ENCODE measurements around the gene MSI1. TPM values are rescaled to one million over a fixed set of nuclear protein-coding genes. Genes with fewer than 3 reads are reported as not detected.

The MSI1 gene
- total and polyA plus RNA-seq, 2 of the 13 experiments (the other 11 are each of a cell fraction or from before 2014, with no cell fraction given): 0.09 to 0.46 TPM

DNA sequence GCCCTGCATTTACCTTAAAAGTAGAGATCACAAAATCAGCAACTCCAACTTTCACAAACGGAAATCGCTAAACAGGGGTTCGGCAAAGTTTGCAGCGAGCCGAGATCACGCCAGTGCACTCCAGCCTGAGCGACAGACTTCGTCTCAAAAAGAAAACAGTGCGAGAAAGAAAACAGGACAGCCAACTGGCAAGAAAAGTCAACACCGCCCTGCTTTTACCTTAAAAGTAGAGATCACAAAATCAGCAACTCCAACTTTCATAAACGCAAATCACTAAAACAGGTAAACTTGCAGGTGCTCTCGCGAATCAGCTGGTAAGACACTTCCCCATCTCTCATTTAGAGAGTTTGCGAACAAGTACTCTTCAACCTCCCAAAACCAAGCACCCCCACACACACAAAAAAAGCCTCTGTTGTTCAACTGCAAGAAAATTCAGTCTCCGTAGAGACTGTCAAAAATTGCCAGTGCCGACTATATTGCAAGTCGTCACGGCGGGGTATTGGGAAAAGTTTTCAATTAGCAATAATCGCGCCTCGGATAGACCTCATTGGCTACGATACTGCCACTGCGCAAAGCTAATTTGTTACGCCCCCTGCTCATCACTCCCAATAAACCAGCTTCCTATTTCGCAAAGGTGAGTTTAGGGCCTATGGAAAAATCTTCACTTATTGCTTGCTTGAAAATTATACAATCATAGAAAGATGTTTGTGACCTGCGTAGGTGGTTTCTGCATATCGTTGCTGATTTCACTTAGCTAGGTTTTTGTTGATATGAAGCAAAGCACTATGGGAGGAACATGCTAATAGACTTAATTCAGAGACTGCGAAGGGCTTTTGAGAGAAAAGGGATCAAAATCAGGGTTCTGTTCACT is 76.1 kb downstream of the MSI1 start, which contains the start of gene RNU4-1 (continued):
- TF ChIP-seq, protein P1, sequence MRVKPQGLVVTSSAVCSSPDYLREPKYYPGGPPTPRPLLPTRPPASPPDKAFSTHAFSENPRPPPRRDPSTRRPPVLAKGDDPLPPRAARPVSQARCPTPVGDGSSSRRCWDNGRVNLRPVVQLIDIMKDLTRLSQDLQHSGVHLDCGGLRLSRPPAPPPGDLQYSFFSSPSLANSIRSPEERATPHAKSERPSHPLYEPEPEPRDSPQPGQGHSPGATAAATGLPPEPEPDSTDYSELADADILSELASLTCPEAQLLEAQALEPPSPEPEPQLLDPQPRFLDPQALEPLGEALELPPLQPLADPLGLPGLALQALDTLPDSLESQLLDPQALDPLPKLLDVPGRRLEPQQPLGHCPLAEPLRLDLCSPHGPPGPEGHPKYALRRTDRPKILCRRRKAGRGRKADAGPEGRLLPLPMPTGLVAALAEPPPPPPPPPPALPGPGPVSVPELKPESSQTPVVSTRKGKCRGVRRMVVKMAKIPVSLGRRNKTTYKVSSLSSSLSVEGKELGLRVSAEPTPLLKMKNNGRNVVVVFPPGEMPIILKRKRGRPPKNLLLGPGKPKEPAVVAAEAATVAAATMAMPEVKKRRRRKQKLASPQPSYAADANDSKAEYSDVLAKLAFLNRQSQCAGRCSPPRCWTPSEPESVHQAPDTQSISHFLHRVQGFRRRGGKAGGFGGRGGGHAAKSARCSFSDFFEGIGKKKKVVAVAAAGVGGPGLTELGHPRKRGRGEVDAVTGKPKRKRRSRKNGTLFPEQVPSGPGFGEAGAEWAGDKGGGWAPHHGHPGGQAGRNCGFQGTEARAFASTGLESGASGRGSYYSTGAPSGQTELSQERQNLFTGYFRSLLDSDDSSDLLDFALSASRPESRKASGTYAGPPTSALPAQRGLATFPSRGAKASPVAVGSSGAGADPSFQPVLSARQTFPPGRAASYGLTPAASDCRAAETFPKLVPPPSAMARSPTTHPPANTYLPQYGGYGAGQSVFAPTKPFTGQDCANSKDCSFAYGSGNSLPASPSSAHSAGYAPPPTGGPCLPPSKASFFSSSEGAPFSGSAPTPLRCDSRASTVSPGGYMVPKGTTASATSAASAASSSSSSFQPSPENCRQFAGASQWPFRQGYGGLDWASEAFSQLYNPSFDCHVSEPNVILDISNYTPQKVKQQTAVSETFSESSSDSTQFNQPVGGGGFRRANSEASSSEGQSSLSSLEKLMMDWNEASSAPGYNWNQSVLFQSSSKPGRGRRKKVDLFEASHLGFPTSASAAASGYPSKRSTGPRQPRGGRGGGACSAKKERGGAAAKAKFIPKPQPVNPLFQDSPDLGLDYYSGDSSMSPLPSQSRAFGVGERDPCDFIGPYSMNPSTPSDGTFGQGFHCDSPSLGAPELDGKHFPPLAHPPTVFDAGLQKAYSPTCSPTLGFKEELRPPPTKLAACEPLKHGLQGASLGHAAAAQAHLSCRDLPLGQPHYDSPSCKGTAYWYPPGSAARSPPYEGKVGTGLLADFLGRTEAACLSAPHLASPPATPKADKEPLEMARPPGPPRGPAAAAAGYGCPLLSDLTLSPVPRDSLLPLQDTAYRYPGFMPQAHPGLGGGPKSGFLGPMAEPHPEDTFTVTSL (CRISPR knock-in tag; IDR thresholded peaks at IDR 0.05; ENCODE audit: borderline replicate concordance): no peak; the same call in 1 of the 2 replicates
- TF ChIP-seq ZNF766 (CRISPR knock-in tag; IDR thresholded peaks at IDR 0.05; ENCODE audit: borderline replicate concordance) (peak; percentile 64; the same call in 1 of the 2 replicates), ZC3H4 (CRISPR knock-in tag; IDR thresholded peaks at IDR 0.05; ENCODE audit: borderline replicate concordance) (no peak; the same call in 1 of the 2 replicates), RARG (CRISPR knock-in tag; IDR thresholded peaks at IDR 0.05; ENCODE audit: low read depth) (no peak), ZKSCAN1 (IDR thresholded peaks at IDR 0.05; ENCODE audit: low read length) (peak; percentile 74), ZNF841 (CRISPR knock-in tag; IDR thresholded peaks at IDR 0.05; ENCODE audit: borderline replicate concordance) (0 out of 2 replicates have a peak, but pooled peaks have one; percentile 73), ELF1 (CRISPR knock-in tag; IDR thresholded peaks at IDR 0.05) (no peak; the same call in 1 of the 2 replicates), ZNF136 (CRISPR knock-in tag; IDR thresholded peaks at IDR 0.05; ENCODE audit: low read depth) (no peak; the same call in 1 of the 2 replicates), ZNF121 (CRISPR knock-in tag; IDR thresholded peaks at IDR 0.05) (no peak), ZNF333 (CRISPR knock-in tag; IDR thresholded peaks at IDR 0.05; ENCODE audit: borderline replicate concordance) (no peak), GZF1 (CRISPR knock-in tag; IDR thresholded peaks at IDR 0.05) (0 out of 2 replicates have a peak, but pooled peaks have one; percentile 63)
- TF ChIP-seq, protein P2, sequence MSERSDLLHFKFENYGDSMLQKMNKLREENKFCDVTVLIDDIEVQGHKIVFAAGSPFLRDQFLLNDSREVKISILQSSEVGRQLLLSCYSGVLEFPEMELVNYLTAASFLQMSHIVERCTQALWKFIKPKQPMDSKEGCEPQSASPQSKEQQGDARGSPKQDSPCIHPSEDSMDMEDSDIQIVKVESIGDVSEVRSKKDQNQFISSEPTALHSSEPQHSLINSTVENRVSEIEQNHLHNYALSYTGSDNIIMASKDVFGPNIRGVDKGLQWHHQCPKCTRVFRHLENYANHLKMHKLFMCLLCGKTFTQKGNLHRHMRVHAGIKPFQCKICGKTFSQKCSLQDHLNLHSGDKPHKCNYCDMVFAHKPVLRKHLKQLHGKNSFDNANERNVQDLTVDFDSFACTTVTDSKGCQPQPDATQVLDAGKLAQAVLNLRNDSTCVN (CRISPR knock-in tag; IDR thresholded peaks at IDR 0.05; ENCODE audit: borderline replicate concordance): no peak
- TF ChIP-seq, protein P3, sequence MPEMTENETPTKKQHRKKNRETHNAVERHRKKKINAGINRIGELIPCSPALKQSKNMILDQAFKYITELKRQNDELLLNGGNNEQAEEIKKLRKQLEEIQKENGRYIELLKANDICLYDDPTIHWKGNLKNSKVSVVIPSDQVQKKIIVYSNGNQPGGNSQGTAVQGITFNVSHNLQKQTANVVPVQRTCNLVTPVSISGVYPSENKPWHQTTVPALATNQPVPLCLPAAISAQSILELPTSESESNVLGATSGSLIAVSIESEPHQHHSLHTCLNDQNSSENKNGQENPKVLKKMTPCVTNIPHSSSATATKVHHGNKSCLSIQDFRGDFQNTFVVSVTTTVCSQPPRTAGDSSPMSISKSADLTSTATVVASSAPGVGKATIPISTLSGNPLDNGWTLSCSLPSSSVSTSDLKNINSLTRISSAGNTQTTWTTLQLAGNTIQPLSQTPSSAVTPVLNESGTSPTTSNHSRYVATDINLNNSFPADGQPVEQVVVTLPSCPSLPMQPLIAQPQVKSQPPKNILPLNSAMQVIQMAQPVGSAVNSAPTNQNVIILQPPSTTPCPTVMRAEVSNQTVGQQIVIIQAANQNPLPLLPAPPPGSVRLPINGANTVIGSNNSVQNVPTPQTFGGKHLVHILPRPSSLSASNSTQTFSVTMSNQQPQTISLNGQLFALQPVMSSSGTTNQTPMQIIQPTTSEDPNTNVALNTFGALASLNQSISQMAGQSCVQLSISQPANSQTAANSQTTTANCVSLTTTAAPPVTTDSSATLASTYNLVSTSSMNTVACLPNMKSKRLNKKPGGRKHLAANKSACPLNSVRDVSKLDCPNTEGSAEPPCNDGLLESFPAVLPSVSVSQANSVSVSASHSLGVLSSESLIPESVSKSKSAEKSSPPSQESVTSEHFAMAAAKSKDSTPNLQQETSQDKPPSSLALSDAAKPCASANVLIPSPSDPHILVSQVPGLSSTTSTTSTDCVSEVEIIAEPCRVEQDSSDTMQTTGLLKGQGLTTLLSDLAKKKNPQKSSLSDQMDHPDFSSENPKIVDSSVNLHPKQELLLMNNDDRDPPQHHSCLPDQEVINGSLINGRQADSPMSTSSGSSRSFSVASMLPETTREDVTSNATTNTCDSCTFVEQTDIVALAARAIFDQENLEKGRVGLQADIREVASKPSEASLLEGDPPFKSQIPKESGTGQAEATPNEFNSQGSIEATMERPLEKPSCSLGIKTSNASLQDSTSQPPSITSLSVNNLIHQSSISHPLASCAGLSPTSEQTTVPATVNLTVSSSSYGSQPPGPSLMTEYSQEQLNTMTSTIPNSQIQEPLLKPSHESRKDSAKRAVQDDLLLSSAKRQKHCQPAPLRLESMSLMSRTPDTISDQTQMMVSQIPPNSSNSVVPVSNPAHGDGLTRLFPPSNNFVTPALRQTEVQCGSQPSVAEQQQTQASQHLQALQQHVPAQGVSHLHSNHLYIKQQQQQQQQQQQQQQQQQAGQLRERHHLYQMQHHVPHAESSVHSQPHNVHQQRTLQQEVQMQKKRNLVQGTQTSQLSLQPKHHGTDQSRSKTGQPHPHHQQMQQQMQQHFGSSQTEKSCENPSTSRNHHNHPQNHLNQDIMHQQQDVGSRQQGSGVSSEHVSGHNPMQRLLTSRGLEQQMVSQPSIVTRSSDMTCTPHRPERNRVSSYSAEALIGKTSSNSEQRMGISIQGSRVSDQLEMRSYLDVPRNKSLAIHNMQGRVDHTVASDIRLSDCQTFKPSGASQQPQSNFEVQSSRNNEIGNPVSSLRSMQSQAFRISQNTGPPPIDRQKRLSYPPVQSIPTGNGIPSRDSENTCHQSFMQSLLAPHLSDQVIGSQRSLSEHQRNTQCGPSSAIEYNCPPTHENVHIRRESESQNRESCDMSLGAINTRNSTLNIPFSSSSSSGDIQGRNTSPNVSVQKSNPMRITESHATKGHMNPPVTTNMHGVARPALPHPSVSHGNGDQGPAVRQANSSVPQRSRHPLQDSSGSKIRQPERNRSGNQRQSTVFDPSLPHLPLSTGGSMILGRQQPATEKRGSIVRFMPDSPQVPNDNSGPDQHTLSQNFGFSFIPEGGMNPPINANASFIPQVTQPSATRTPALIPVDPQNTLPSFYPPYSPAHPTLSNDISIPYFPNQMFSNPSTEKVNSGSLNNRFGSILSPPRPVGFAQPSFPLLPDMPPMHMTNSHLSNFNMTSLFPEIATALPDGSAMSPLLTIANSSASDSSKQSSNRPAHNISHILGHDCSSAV (CRISPR knock-in tag; IDR thresholded peaks at IDR 0.05; ENCODE audit: borderline replicate concordance): no peak
